ENCODE results near the gene SRSF4. TPM values are rescaled to one million over a fixed set of nuclear protein-coding genes. Genes with fewer than 3 reads are reported as not detected.

SRSF4 gene
- total and polyA plus RNA-seq, 2 donors (not counting 3 experiments of a cell fraction or from before 2014, with no cell fraction given), result 45.6 to 108 TPM

- no peak overlapping the region for H3K4me2 ChIP-seq (ENCODE audit: insufficient read depth, low read length)
- ChIA-PET POLR2A (no interaction called here), CTCF (interaction anchor here (1.6 to 6.2 kb wide), 5 partner anchors 20 to 324 kb away, joined by 6 to 133 read pairs (median 37); partner anchors contain the start of gene SRSF4)
- TF ChIP-seq GATA2 (IDR thresholded peaks at IDR 0.05; ENCODE audit: insufficient read depth, insufficient read length, low read depth, low read length) (no peak), MAX (IDR thresholded peaks at IDR 0.05; ENCODE audit: insufficient read depth, insufficient read length) (no peak), POLR2AphosphoS5 (IDR thresholded peaks at IDR 0.05; ENCODE audit: insufficient read depth, low read depth, low read length) (no peak), JUN (IDR thresholded peaks at IDR 0.05; ENCODE audit: borderline replicate concordance, insufficient read depth, insufficient read length, low read depth) (no peak), EZH2 (IDR thresholded peaks at IDR 0.05; ENCODE audit: borderline replicate concordance, low read depth, low read length, severe bottlenecking) (no peak), FOS (IDR thresholded peaks at IDR 0.05; ENCODE audit: borderline replicate concordance, insufficient read depth, low read length) (no peak), CTCF (IDR thresholded peaks at IDR 0.05; ENCODE audit: extremely low read depth in 1 of 2, insufficient read depth in 1 of 2, low read depth in 1 of 2, low read length in 2 of 2) (no peak), MYC (IDR thresholded peaks at IDR 0.05; ENCODE audit: low read depth, low read length) (no peak), POLR2A (IDR thresholded peaks at IDR 0.05; ENCODE audit: low read depth, low read length) (no peak)
- intact Hi-C loops (cut with micrococcal nuclease) (loop anchor here (5.0 kb wide), 1 partner anchor 559 kb away; the partner anchor contains the start of gene TAF12), dilution Hi-C loops (cut with MboI; ENCODE audit: extremely low pct_ligation_motif_present, low sequenced_read_pairs) (no loop called here)
- H3K4me1 ChIP-seq (ENCODE audit: control insufficient read depth, extremely low read depth, insufficient read depth, low read length), result peaks cover 10% of the 10 kb centered on the region
- H3K27me3 ChIP-seq (ENCODE audit: control insufficient read depth in 2 of 2, insufficient read depth in 2 of 2, low read length in 2 of 2), result no peaks in the 10 kb centered on the region
- no peak overlapping the region for H3K4me3 ChIP-seq (replicated peaks in 1 of 3; ENCODE audit: insufficient read depth in 1 of 3, low read depth in 1 of 3, low read length in 3 of 3)
- no peaks in the 10 kb centered on the region for H4K20me1 ChIP-seq (replicated peaks; ENCODE audit: control insufficient read depth, extremely low read depth, insufficient read depth, low read length)
- H3K27ac ChIP-seq (ENCODE audit: insufficient read depth, low read depth, low read length), result no peak overlapping the region
- no peak overlapping the region for H2AFZ ChIP-seq (ENCODE audit: low read depth, low read length)
- DNase-seq (ENCODE audit: low read depth, low spot score), result no peak
- H3K9me3 ChIP-seq (replicated peaks; ENCODE audit: control insufficient read depth, insufficient read depth, low read length), result no peaks in the 10 kb centered on the region
- no peak for FAIRE-seq
- H3K9me1 ChIP-seq (replicated peaks; ENCODE audit: control insufficient read depth, extremely low read depth, insufficient read depth, low read length), result no peaks in the 10 kb centered on the region
- H3K79me2 ChIP-seq (ENCODE audit: control insufficient read depth, insufficient read depth, low read length), result no peaks in the 10 kb centered on the region
- no peak overlapping the region for H3K9ac ChIP-seq (replicated peaks; ENCODE audit: extremely low read depth, insufficient read depth, low read length)
- no TSS peak for BruUV-seq (replicated peaks)
- peaks cover 6 to 7% of the 10 kb centered on the region in 2 experiments for H3K36me3 ChIP-seq (ENCODE audit: control insufficient read depth in 2 of 2, extremely low read depth in 1 of 2, insufficient read depth in 2 of 2, low read length in 2 of 2)
These were observed 19.4 kb upstream of the SRSF4 start for GRCh38 chr1:29200906-29201594.
